Loucy (cell line): ENCODE results near the gene DPEP3.
"Not testable (repeated sequence)": the region's sequence is repeated elsewhere in the genome, so short reads cannot be mapped to it uniquely, and the experiment has no call there.

Source experiments
- H2AFZ ChIP-seq: fragments of 200-600 bp; sonication (generic); 2 replicates; pipeline ENCODE4 v1.6.0; 2016; ENCODE audit warnings: antibody characterized with exemption, mild to moderate bottlenecking, low read length, moderate library complexity
- H3F3A ChIP-seq: fragments of 200-600 bp; 2 replicates; pipeline ENCODE4 v1.6.0; 2016; ENCODE audit warnings: antibody characterized with exemption, low read depth, mild to moderate bottlenecking
- H3K27me3 ChIP-seq: fragments of 200-600 bp; sonication (generic); 2 replicates; pipeline ENCODE4 v1.6.1; 2014; ENCODE audit warnings: low read length, mild to moderate bottlenecking; ENCODE audit not compliant: insufficient read depth, poor library complexity, severe bottlenecking
- H3K36me3 ChIP-seq: fragments of 200-600 bp; sonication (generic); 2 replicates; pipeline ENCODE4 v1.6.1; 2016; ENCODE audit warnings: low read length; ENCODE audit not compliant: insufficient read depth
- H3K4me1 ChIP-seq: fragments of 200-600 bp; sonication (generic); 2 replicates; pipeline ENCODE4 v1.5.1; 2014; ENCODE audit warnings: low read length, mild to moderate bottlenecking; ENCODE audit not compliant: insufficient read depth, poor library complexity, severe bottlenecking
- H3K4me2 ChIP-seq: fragments of 200-600 bp; sonication (generic); 2 replicates; pipeline ENCODE4 v1.6.0; 2014; ENCODE audit warnings: antibody characterized with exemption, low read length, low read depth, mild to moderate bottlenecking; ENCODE audit not compliant: poor library complexity, severe bottlenecking
- H3K4me3 ChIP-seq: fragments of 200-600 bp; sonication (generic); 2 replicates; pipeline ENCODE4 v1.5.1; 2014; ENCODE audit warnings: low read length, mild to moderate bottlenecking, mixed read lengths; ENCODE audit not compliant: poor library complexity, severe bottlenecking
- H3K79me2 ChIP-seq: fragments of 200-600 bp; sonication (generic); 2 replicates; pipeline ENCODE4 v1.6.1; 2014; ENCODE audit warnings: low read length; ENCODE audit not compliant: insufficient read depth
- H3K9ac ChIP-seq: fragments of 200-600 bp; sonication (generic); 2 replicates; pipeline ENCODE4 v1.6.0; 2014; ENCODE audit warnings: mild to moderate bottlenecking, low read depth, low read length, moderate library complexity; ENCODE audit not compliant: poor library complexity, severe bottlenecking
- H3K9me2 ChIP-seq: fragments of 200-600 bp; sonication (generic); replicated peaks from 2 replicates; pipeline ENCODE4 v1.6.1; 2016; ENCODE audit warnings: low read depth, low read length, mixed read lengths
- H3K9me3 ChIP-seq: fragments of 200-600 bp; sonication (generic); 2 replicates; pipeline ENCODE4 v1.6.1; 2014; ENCODE audit warnings: mild to moderate bottlenecking, antibody characterized with exemption, low read length, low read depth; ENCODE audit not compliant: insufficient read depth
- H4K20me1 ChIP-seq: fragments of 200-600 bp; sonication (generic); 2 replicates; pipeline ENCODE4 v1.6.0; 2014; ENCODE audit warnings: antibody characterized with exemption, low read length, mild to moderate bottlenecking; ENCODE audit not compliant: insufficient read depth, poor library complexity, severe bottlenecking
- EZH2phosphoT487 ChIP-seq: fragments of 200-600 bp; IDR thresholded peaks from 2 replicates; pipeline ENCODE4 v1.6.1; 2018; ENCODE audit warnings: antibody characterized with exemption, mild to moderate bottlenecking, moderate library complexity, borderline replicate concordance
- TF ChIP-seq, protein P1 (sequence below): fragments of 200-600 bp; sonication (generic); conservative IDR thresholded peaks from 2 replicates; pipeline ENCODE4 v1.5.1; 2014; ENCODE audit warnings: mild to moderate bottlenecking, antibody characterized with exemption, low read length

Gene DPEP3

DNA sequence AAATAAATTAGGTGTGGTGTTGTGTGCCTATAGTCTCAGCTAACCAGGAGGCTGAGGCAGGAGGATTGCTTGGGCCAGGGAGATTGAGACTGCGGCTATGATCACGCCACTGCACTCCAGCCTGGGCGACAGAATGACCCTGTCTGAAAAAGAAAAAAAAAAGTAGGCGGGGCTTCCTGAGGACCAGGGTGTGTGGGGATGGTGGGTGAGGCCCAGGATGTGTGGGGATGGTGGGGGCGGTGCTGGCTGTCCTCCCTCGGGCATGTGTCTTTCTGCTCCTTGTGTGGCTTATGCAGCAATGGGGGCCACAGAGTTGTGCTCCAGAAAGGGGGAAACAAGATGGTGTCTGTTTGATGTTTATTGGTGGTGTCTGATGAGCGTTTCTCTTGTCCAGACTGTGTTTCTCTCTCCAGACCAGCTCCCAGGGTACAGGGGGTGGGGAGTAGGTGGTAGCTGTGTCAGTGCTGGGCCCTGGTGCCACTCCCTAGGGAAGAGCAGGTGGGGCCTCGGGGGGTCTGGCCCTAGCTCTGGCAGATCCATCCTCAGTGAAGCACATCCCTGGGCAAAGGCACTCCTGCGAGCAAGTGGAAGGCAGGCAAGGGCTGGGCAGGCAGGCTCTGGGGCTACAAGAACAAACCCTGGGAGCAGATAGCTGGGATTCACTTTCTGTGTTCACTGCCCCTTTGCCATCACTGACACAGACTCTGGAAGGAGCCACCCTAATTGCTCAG lies 38.7 kb downstream of the DPEP3 start:
- Histone ChIP-seq H3K9me3 (no peaks in the 10 kb centered on the region), H3K79me2 (peaks cover 15% of the 10 kb centered on the region), H3K4me3 (no peak overlapping the region), H3K4me2 (peak overlapping the region; percentile 18), H3K36me3 (no peaks in the 10 kb centered on the region), H2AFZ (no peak overlapping the region), H3K4me1 (peaks cover 19% of the 10 kb centered on the region), H3K27me3 (no peaks in the 10 kb centered on the region), H3F3A (no peaks in the 10 kb centered on the region; the same call in 1 of the 2 replicates), H3K9me2 (no peaks in the 10 kb centered on the region), H4K20me1 (no peaks in the 10 kb centered on the region), H3K9ac (no peak overlapping the region)
- TF ChIP-seq EZH2phosphoT487, result no peak
- TF ChIP-seq, protein P1, sequence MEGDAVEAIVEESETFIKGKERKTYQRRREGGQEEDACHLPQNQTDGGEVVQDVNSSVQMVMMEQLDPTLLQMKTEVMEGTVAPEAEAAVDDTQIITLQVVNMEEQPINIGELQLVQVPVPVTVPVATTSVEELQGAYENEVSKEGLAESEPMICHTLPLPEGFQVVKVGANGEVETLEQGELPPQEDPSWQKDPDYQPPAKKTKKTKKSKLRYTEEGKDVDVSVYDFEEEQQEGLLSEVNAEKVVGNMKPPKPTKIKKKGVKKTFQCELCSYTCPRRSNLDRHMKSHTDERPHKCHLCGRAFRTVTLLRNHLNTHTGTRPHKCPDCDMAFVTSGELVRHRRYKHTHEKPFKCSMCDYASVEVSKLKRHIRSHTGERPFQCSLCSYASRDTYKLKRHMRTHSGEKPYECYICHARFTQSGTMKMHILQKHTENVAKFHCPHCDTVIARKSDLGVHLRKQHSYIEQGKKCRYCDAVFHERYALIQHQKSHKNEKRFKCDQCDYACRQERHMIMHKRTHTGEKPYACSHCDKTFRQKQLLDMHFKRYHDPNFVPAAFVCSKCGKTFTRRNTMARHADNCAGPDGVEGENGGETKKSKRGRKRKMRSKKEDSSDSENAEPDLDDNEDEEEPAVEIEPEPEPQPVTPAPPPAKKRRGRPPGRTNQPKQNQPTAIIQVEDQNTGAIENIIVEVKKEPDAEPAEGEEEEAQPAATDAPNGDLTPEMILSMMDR, result no peak

DNA sequence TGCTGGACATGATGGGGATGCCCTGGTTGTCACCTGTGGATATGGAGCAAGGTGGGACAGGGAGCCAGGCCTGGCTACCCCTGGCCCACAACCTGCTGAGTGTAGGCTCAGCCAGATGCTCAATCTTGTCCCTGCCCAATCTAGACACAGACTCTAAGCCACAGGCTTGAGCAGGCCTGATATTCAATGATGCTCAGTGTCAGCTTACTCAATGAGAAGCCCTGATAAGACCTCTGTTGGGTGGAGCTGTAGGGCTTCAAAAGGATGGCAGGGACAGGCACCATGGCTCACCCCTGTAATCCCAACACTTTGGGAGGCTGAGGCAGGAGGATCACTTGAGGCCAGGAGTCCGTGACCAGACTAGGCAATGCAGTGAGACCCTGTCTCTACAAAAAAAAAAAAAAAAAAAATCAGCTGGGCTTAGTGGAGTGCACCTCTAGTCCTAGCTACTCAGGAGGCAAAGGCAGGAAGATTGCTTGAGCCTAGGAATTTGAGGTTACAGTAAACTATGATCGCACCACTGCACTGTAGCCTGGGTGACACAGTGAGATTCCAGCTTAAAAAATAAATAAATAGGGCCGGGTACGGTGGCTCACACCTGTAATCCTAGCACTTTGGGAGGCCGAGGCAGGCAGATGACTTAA lies 39.7 kb downstream of the DPEP3 start:
- Histone ChIP-seq H4K20me1 (no peaks in the 10 kb centered on the region), H3F3A (no peaks in the 10 kb centered on the region; the same call in 1 of the 2 replicates), H3K4me2 (no peak overlapping the region), H3K9ac (no peak overlapping the region), H3K4me3 (no peak overlapping the region), H2AFZ (no peak overlapping the region), H3K4me1 (peaks cover 19% of the 10 kb centered on the region), H3K9me2 (no peaks in the 10 kb centered on the region), H3K9me3 (no peaks in the 10 kb centered on the region), H3K36me3 (no peaks in the 10 kb centered on the region), H3K79me2 (peaks cover 24% of the 10 kb centered on the region), H3K27me3 (no peaks in the 10 kb centered on the region)
- TF ChIP-seq EZH2phosphoT487, result no peak
- TF ChIP-seq, protein P1, result no peak

GRCh38 chr16:67939507-67940445 lies 40.5 kb downstream of the DPEP3 start:
- H3K4me1 ChIP-seq, result peaks cover 24% of the 10 kb centered on the region
- H3K9me2 ChIP-seq, result no peaks in the 10 kb centered on the region
- H3K36me3 ChIP-seq, result no peaks in the 10 kb centered on the region
- no peak overlapping the region for H2AFZ ChIP-seq
- no peak overlapping the region for H3K9ac ChIP-seq
- no peak overlapping the region for H3K4me2 ChIP-seq
- H4K20me1 ChIP-seq, result peaks cover 7% of the 10 kb centered on the region
- TF ChIP-seq, protein P1, result no peak
- TF ChIP-seq EZH2phosphoT487, result no peak
- H3K9me3 ChIP-seq, result no peaks in the 10 kb centered on the region
- no peaks in the 10 kb centered on the region for H3K27me3 ChIP-seq
- no peak overlapping the region for H3K4me3 ChIP-seq
- H3F3A ChIP-seq, result no peaks in the 10 kb centered on the region; the same call in 1 of the 2 replicates
- H3K79me2 ChIP-seq, result peaks cover 30% of the 10 kb centered on the region

DNA sequence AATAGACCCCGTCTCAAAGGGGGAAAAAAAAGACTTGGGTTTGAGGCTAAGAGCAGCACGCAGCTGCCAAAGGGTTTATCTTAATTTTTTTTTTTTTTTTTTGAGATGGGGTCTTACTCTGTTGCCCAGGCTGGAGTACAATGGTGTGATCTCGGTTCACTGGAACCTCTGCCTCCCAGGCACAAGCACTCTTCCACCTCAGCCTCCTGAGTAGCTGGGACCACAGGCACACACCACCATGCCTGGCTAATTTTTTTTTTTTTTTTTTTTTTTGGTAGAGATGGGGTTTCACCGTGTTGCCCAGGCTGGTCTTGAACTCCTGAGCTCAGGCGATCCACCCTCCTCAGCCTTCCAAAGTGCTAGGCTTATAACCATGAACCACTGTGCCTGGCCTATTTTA lies 42.6 kb downstream of the DPEP3 start:
- H4K20me1 ChIP-seq, H3F3A ChIP-seq, H3K9me2 ChIP-seq, H2AFZ ChIP-seq, H3K36me3 ChIP-seq, H3K27me3 ChIP-seq, H3K9me3 ChIP-seq: not testable (repeated sequence)
- Histone ChIP-seq H3K4me2 (peak overlapping the region; percentile 84), H3K9ac (peak overlapping the region; percentile 96), H3K4me3 (peak overlapping the region; percentile 80), H3K79me2 (peaks cover 30% of the 10 kb centered on the region), H3K4me1 (peaks cover 24% of the 10 kb centered on the region)
